AG20443 (cell line): ENCODE measurements around the gene PLEKHF1.
A peak's percentile ranks its signal among the peaks of the same experiment; 100 is the strongest.
"Not testable (repeated sequence)": the region's sequence is repeated elsewhere in the genome, so short reads cannot be mapped to it uniquely, and the experiment has no call there.

Source experiments
- DNase-seq: peaks from one replicate; pipeline ENCODE4 v3.0.0; 2012; ENCODE audit warnings: low spot score, mixed read lengths

Gene PLEKHF1

GRCh38 chr19:29665215-29665825, at the start of gene PLEKHF1:
Gene PLEKHF1 (plus strand): TSS chr19:29665461. CDS start chr19:29673840, 8,379 bp downstream.
- peak; percentile 96 for DNase-seq

GRCh38 chr19:29615891-29616425, 49.3 kb upstream of the PLEKHF1 start:
- no peak for DNase-seq

- DNase-seq: no peak
Measured at GRCh38 chr19:29616541-29616940, 48.7 kb upstream of the PLEKHF1 start.

GRCh38 chr19:29617366-29618266, 47.6 kb upstream of the PLEKHF1 start:
- DNase-seq: no peak

GRCh38 chr19:29618434-29618833, 46.8 kb upstream of the PLEKHF1 start:
- DNase-seq: no peak

- no peak for DNase-seq
Measured at GRCh38 chr19:29618871-29619270, 46.4 kb upstream of the PLEKHF1 start.

GRCh38 chr19:29620931-29621351, 44.3 kb upstream of the PLEKHF1 start:
- no peak for DNase-seq

GRCh38 chr19:29622166-29623070, 42.8 kb upstream of the PLEKHF1 start:
- DNase-seq: peak; percentile 67

- DNase-seq: no peak
Measured at GRCh38 chr19:29623726-29624488, 41.4 kb upstream of the PLEKHF1 start.

GRCh38 chr19:29624489-29625185, 40.6 kb upstream of the PLEKHF1 start:
- no peak for DNase-seq

- no peak for DNase-seq
Measured at GRCh38 chr19:29625186-29625651, 40.0 kb upstream of the PLEKHF1 start.

- DNase-seq: no peak
Measured at GRCh38 chr19:29626386-29626785, 38.9 kb upstream of the PLEKHF1 start.

- DNase-seq: not testable (repeated sequence)
Measured at GRCh38 chr19:29626832-29627231, 38.4 kb upstream of the PLEKHF1 start.

- no peak for DNase-seq
Measured at GRCh38 chr19:29628661-29629385, 36.4 kb upstream of the PLEKHF1 start.

GRCh38 chr19:29629836-29630534, 35.3 kb upstream of the PLEKHF1 start:
- DNase-seq: no peak

GRCh38 chr19:29630655-29631054, 34.6 kb upstream of the PLEKHF1 start:
- DNase-seq: peak; percentile 54

- DNase-seq: no peak
Measured at GRCh38 chr19:29631450-29631849, 33.8 kb upstream of the PLEKHF1 start.

GRCh38 chr19:29634002-29634401, 31.3 kb upstream of the PLEKHF1 start:
- DNase-seq: no peak
